ENCODE measurements around the gene B4GAT1.

The B4GAT1 gene

GRCh38 chr11:66302656-66303055, 44.8 kb downstream of the B4GAT1 start:
- no peak for DNase-seq

GRCh38 chr11:66299186-66299585, 48.2 kb downstream of the B4GAT1 start:
- no peak for DNase-seq

DNA sequence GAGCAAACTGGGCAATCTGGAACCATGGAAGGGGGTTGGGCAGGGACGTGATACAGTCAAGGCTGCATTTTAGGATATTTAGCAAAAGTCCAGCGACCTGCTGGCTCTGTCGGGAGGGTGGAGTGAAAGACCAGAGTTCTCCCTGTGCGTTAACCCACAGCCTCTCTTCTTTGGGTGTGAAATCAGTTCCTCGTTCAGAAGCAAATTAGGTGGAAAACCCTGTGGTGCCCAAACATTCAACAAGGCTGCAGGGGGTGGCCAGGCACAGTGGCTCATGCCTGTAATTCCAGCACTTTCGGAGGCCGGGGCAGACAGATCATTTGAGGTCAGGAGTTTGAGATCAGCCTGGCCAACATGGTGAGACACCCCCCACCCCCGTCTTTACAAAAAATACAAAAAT, 49.8 kb downstream of the B4GAT1 start:
- DNase-seq, result no peak

All from effector CD8-positive, alpha-beta T cell (primary cell).